OCI-LY1 (cell line): Measurements from ENCODE around the gene FAM136A.

ENCODE experiments used
- H2AFZ ChIP-seq: fragments of 200-600 bp; sonication (generic), shearing (Covaris generic); 2 replicates; pipeline ENCODE4 v1.6.0; 2014; ENCODE audit warnings: antibody characterized with exemption, mild to moderate bottlenecking, low read length
- H3F3A ChIP-seq: fragments of 200-600 bp; sonication (generic), shearing (Covaris generic); 2 replicates; pipeline ENCODE4 v1.6.0; 2014; ENCODE audit warnings: mild to moderate bottlenecking, antibody characterized with exemption, low read length, moderate library complexity; ENCODE audit not compliant: insufficient read depth
- H3K27ac ChIP-seq: fragments of 200-600 bp; sonication (generic); 2 replicates; pipeline ENCODE4 v1.5.1; 2014; ENCODE audit warnings: low read length, mixed run types, mild to moderate bottlenecking, low read depth; ENCODE audit not compliant: poor library complexity, severe bottlenecking
- H3K27me3 ChIP-seq: fragments of 200-600 bp; sonication (generic); 2 replicates; pipeline ENCODE4 v1.6.0; 2014; ENCODE audit warnings: antibody characterized with exemption, mild to moderate bottlenecking, low read length, moderate library complexity; ENCODE audit not compliant: insufficient read depth
- H3K36me3 ChIP-seq: fragments of 200-600 bp; sonication (generic); 2 replicates; pipeline ENCODE4 v1.6.1; 2014; ENCODE audit warnings: mild to moderate bottlenecking, antibody characterized with exemption, low read length, moderate library complexity, mixed read lengths; ENCODE audit not compliant: insufficient read depth
- H3K4me1 ChIP-seq: fragments of 200-600 bp; sonication (generic); 2 replicates; pipeline ENCODE4 v1.5.1; 2014; ENCODE audit warnings: mild to moderate bottlenecking, low read length, moderate library complexity; ENCODE audit not compliant: insufficient read depth, severe bottlenecking
- H3K4me2 ChIP-seq: fragments of 200-600 bp; sonication (generic), shearing (Covaris generic); 2 replicates; pipeline ENCODE4 v1.6.1; 2014; ENCODE audit warnings: low read length
- H3K4me3 ChIP-seq: fragments of 200-600 bp; sonication (generic); 2 replicates; pipeline ENCODE4 v1.5.1; 2014; ENCODE audit warnings: low read length, low read depth, mild to moderate bottlenecking, mixed read lengths; ENCODE audit not compliant: poor library complexity, severe bottlenecking
- H3K79me2 ChIP-seq: fragments of 200-600 bp; shearing (Covaris generic); 2 replicates; pipeline ENCODE4 v1.6.1; 2016; ENCODE audit warnings: mixed run types, low read length, mixed read lengths; ENCODE audit not compliant: insufficient read depth
- H3K9ac ChIP-seq: fragments of 200-600 bp; sonication (generic), shearing (Covaris generic); 2 replicates; pipeline ENCODE4 v1.6.1; 2014; ENCODE audit warnings: mild to moderate bottlenecking, low read length, mixed read lengths
- H3K9me2 ChIP-seq: fragments of 200-600 bp; sonication (generic), shearing (Covaris generic); 2 replicates; pipeline ENCODE4 v1.6.1; 2014; ENCODE audit warnings: low read depth, mild to moderate bottlenecking, low read length, mixed read lengths
- H3K9me3 ChIP-seq: fragments of 200-600 bp; shearing (Covaris generic); 2 replicates; pipeline ENCODE4 v1.6.1; 2014; ENCODE audit warnings: low read length, mixed read lengths
- H4K20me1 ChIP-seq: fragments of 200-600 bp; sonication (generic), shearing (Covaris generic); 2 replicates; pipeline ENCODE4 v1.6.0; 2016; ENCODE audit warnings: mild to moderate bottlenecking, low read length; ENCODE audit not compliant: insufficient read depth
- CTCF ChIP-seq: fragments of 200-600 bp; sonication (generic), shearing (Covaris generic); IDR thresholded peaks from 2 replicates; pipeline ENCODE4 v1.5.1; 2017; ENCODE audit warnings: mild to moderate bottlenecking, antibody characterized with exemption, low read length, moderate library complexity, mixed read lengths
- EZH2 ChIP-seq: fragments of 200-600 bp; sonication (generic), shearing (Covaris generic); IDR thresholded peaks from 2 replicates; pipeline ENCODE4 v1.8.0; 2017; ENCODE audit warnings: borderline replicate concordance, mixed run types, mild to moderate bottlenecking, antibody characterized with exemption, low read length, moderate library complexity, mixed read lengths

FAM136A gene

DNA sequence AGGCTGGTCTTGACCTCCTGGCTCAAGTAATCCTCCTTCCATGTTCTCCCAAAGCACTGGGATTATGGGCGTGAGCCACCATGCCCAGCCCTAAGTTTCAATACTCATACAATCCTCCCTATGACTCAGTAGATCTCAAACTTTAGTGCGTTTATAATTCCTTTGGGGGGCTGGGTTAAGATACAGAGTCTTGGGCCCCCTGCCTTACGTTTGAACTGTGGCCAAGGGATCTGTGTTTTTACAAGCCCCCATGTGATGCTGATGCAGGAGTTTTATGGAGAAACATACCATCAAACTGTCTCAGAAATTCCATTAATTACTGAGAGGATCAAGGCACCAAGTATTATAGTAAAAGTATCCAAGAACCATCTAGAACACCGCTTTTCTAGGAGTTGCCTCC lies 38.2 kb upstream of the FAM136A start:
- TF ChIP-seq EZH2, result no peak
- TF ChIP-seq CTCF, result no peak
- no peaks in the 10 kb centered on the region for H3K4me1 ChIP-seq
- H3K27ac ChIP-seq, result no peak overlapping the region
- H3K9ac ChIP-seq, result no peak overlapping the region
- no peak overlapping the region for H3K4me2 ChIP-seq
- H3K79me2 ChIP-seq, result no peaks in the 10 kb centered on the region
- no peaks in the 10 kb centered on the region for H4K20me1 ChIP-seq
- H3K9me2 ChIP-seq, result no peaks in the 10 kb centered on the region
- no peak overlapping the region for H2AFZ ChIP-seq
- H3K9me3 ChIP-seq, result no peaks in the 10 kb centered on the region
- H3K4me3 ChIP-seq, result no peak overlapping the region
- H3F3A ChIP-seq, result no peaks in the 10 kb centered on the region
- no peaks in the 10 kb centered on the region for H3K27me3 ChIP-seq
- H3K36me3 ChIP-seq, result no peaks in the 10 kb centered on the region

DNA sequence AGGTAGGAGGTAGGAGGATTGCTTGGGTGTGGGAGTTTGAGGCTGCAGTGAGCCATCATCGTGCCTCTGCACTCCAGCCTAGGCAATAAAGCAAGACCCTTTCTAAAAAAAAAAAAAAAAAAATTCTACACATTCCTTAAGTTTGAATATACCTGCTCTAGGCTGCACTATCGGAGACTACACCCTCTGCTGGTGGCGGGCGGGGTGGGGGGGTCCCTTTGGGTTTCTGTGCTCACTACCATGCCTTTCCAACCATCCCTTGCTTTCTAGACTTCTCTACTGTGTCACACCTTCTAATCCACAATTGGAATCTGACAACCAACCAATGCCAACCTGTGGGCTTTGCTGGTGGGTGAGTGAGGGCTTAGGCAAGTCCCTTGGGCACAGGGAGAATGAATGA lies 34.7 kb upstream of the FAM136A start:
- no peak overlapping the region for H3K4me2 ChIP-seq
- H3K9ac ChIP-seq, result no peak overlapping the region
- no peak overlapping the region for H3K27ac ChIP-seq
- H3K4me1 ChIP-seq, result no peaks in the 10 kb centered on the region
- H3K9me3 ChIP-seq, result no peaks in the 10 kb centered on the region
- no peaks in the 10 kb centered on the region for H3F3A ChIP-seq
- no peak overlapping the region for H2AFZ ChIP-seq
- no peaks in the 10 kb centered on the region for H3K79me2 ChIP-seq
- no peaks in the 10 kb centered on the region for H3K9me2 ChIP-seq
- no peaks in the 10 kb centered on the region for H3K36me3 ChIP-seq
- TF ChIP-seq CTCF, result no peak
- no peak for TF ChIP-seq EZH2
- no peak overlapping the region for H3K4me3 ChIP-seq
- H4K20me1 ChIP-seq, result no peaks in the 10 kb centered on the region
- H3K27me3 ChIP-seq, result no peaks in the 10 kb centered on the region; the same call in 1 of the 2 replicates

DNA sequence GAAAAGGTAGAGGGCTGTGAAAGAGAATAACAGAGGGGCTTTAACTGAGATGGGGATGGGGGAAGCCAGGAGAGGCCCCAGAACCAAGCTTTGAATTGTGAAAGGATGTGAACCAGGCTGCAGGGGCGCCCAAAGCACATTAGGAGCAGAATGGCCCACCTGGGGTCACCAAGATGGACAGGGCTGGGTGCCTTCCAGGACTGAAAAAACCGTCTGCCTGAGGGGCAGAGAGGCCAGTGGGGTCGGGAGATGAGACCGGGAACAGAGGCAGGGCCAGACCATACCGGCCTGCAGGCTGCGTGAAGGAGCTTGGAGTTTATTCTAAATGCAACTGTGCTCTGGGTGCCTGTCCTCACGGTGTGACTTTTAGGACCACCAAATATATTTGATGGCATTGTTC lies 29.1 kb upstream of the FAM136A start:
- Histone ChIP-seq H4K20me1 (no peaks in the 10 kb centered on the region), H3K36me3 (no peaks in the 10 kb centered on the region), H3K4me3 (no peak overlapping the region), H3K9ac (no peak overlapping the region), H3K79me2 (no peaks in the 10 kb centered on the region), H3K9me3 (no peaks in the 10 kb centered on the region), H2AFZ (no peak overlapping the region), H3K4me1 (no peaks in the 10 kb centered on the region), H3K4me2 (no peak overlapping the region), H3F3A (no peaks in the 10 kb centered on the region), H3K27ac (no peak overlapping the region), H3K27me3 (no peaks in the 10 kb centered on the region; the same call in 1 of the 2 replicates), H3K9me2 (no peaks in the 10 kb centered on the region)
- TF ChIP-seq EZH2 (no peak), CTCF (no peak)
